DND-41 (cell line): Measurements from ENCODE around the gene MCF2L2.

ENCODE experiments used
- EZH2 ChIP-seq: IDR thresholded peaks from 3 replicates; pipeline ENCODE4 v1.6.1; 2012; ENCODE audit warnings: borderline replicate concordance, low read depth, mild to moderate bottlenecking, moderate library complexity, low read length, inconsistent platforms; ENCODE audit not compliant: severe bottlenecking
- TF ChIP-seq, protein P1 (sequence below): IDR thresholded peaks from 2 replicates; pipeline ENCODE4 v1.5.1; 2012; ENCODE audit warnings: borderline replicate concordance, low read length, moderate library complexity, mild to moderate bottlenecking; ENCODE audit not compliant: poor library complexity, severe bottlenecking; ENCODE audit errors: extremely low read depth

DNA sequence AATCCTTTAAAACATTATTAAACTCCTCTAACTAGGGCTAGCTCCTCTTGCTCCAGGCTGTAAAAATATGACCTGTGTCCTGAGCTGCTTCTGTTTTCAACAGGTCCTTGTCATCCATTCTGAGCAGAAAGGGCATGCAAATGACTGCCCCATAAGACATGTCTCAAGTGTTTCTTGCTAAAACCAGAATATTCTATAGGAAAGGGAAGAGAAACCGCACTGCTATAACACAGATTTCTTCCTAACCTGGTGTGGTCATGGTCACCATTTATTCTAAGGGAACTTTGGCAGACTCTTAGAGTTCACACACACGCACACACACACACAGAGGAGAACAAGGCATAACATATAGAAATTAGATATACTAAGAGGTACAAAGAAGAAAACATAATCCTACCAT, 209.6 kb downstream of the MCF2L2 start:
- TF ChIP-seq, protein P1, sequence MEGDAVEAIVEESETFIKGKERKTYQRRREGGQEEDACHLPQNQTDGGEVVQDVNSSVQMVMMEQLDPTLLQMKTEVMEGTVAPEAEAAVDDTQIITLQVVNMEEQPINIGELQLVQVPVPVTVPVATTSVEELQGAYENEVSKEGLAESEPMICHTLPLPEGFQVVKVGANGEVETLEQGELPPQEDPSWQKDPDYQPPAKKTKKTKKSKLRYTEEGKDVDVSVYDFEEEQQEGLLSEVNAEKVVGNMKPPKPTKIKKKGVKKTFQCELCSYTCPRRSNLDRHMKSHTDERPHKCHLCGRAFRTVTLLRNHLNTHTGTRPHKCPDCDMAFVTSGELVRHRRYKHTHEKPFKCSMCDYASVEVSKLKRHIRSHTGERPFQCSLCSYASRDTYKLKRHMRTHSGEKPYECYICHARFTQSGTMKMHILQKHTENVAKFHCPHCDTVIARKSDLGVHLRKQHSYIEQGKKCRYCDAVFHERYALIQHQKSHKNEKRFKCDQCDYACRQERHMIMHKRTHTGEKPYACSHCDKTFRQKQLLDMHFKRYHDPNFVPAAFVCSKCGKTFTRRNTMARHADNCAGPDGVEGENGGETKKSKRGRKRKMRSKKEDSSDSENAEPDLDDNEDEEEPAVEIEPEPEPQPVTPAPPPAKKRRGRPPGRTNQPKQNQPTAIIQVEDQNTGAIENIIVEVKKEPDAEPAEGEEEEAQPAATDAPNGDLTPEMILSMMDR, result no peak
- no peak for TF ChIP-seq EZH2
